ENCODE measurements around the gene DLX3.

DLX3 gene

GRCh38 chr17:49959183-49959935 lies 35.7 kb downstream of the DLX3 start:
- no peaks in the 10 kb centered on the region for H3K36me3 ChIP-seq
- no peak for DNase-seq
- H3K27ac ChIP-seq: no peak overlapping the region
- no peaks in the 10 kb centered on the region for H3K9me3 ChIP-seq (ENCODE audit: severe bottlenecking)
- no peak overlapping the region for H3K4me3 ChIP-seq (ENCODE audit: low read depth, low read length)
- H3K27me3 ChIP-seq (ENCODE audit: insufficient read depth, low read depth, severe bottlenecking): no peaks in the 10 kb centered on the region
- TF ChIP-seq, protein P1, sequence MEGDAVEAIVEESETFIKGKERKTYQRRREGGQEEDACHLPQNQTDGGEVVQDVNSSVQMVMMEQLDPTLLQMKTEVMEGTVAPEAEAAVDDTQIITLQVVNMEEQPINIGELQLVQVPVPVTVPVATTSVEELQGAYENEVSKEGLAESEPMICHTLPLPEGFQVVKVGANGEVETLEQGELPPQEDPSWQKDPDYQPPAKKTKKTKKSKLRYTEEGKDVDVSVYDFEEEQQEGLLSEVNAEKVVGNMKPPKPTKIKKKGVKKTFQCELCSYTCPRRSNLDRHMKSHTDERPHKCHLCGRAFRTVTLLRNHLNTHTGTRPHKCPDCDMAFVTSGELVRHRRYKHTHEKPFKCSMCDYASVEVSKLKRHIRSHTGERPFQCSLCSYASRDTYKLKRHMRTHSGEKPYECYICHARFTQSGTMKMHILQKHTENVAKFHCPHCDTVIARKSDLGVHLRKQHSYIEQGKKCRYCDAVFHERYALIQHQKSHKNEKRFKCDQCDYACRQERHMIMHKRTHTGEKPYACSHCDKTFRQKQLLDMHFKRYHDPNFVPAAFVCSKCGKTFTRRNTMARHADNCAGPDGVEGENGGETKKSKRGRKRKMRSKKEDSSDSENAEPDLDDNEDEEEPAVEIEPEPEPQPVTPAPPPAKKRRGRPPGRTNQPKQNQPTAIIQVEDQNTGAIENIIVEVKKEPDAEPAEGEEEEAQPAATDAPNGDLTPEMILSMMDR (IDR thresholded peaks at IDR 0.05; ENCODE audit: low read depth, low read length): no peak

GRCh38 chr17:49958723-49959122 lies 36.3 kb downstream of the DLX3 start:
- DNase-seq: no peak

GRCh38 chr17:49957350-49957749 lies 37.7 kb downstream of the DLX3 start:
- Histone ChIP-seq H3K27ac (no peak overlapping the region), H3K27me3 (ENCODE audit: insufficient read depth, low read depth, severe bottlenecking) (no peaks in the 10 kb centered on the region), H3K9me3 (ENCODE audit: severe bottlenecking) (no peaks in the 10 kb centered on the region), H3K36me3 (no peaks in the 10 kb centered on the region), H3K4me3 (ENCODE audit: low read depth, low read length) (no peak overlapping the region)
- TF ChIP-seq, protein P1 (IDR thresholded peaks at IDR 0.05; ENCODE audit: low read depth, low read length): no peak
- DNase-seq: no peak

More at GRCh38 chr17:49958723-49959122, 36.3 kb downstream of the DLX3 start:
- TF ChIP-seq, protein P1 (IDR thresholded peaks at IDR 0.05; ENCODE audit: low read depth, low read length): no peak
- no peaks in the 10 kb centered on the region for H3K27me3 ChIP-seq (ENCODE audit: insufficient read depth, low read depth, severe bottlenecking)
- H3K36me3 ChIP-seq: no peaks in the 10 kb centered on the region
- no peak overlapping the region for H3K27ac ChIP-seq
- H3K4me3 ChIP-seq (ENCODE audit: low read depth, low read length): no peak overlapping the region
- H3K9me3 ChIP-seq (ENCODE audit: severe bottlenecking): no peaks in the 10 kb centered on the region

GRCh38 chr17:49956780-49957179 lies 38.2 kb downstream of the DLX3 start:
- TF ChIP-seq, protein P1 (IDR thresholded peaks at IDR 0.05; ENCODE audit: low read depth, low read length): no peak
- DNase-seq: no peak
- Histone ChIP-seq H3K9me3 (ENCODE audit: severe bottlenecking) (no peaks in the 10 kb centered on the region), H3K36me3 (no peaks in the 10 kb centered on the region), H3K27ac (no peak overlapping the region), H3K27me3 (ENCODE audit: insufficient read depth, low read depth, severe bottlenecking) (no peaks in the 10 kb centered on the region), H3K4me3 (ENCODE audit: low read depth, low read length) (no peak overlapping the region)

DNA sequence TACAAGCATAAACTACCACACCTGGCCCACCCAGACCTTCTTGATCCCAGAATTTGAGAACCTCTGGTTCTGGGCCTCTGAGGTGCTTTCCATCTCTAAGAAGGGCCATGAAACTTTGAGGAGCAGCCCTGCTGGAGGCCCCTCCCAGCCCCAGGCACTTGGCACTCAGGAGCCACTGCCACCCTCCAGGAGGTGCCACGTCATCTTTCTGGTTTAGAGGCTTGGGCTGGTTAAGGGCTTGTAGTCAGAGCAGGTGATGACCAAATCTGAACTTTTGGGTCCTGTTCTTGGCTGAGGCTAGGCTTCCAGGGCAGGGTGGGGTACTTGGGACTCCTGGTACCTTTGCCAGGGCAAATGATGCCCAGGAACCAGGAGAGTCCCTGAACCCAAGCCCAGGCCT lies 39.9 kb downstream of the DLX3 start:
- no peak for DNase-seq
- no peak overlapping the region for H3K4me3 ChIP-seq (ENCODE audit: low read depth, low read length)
- no peak overlapping the region for H3K27ac ChIP-seq
- TF ChIP-seq, protein P1 (IDR thresholded peaks at IDR 0.05; ENCODE audit: low read depth, low read length): no peak
- no peaks in the 10 kb centered on the region for H3K9me3 ChIP-seq (ENCODE audit: severe bottlenecking)
- no peaks in the 10 kb centered on the region for H3K36me3 ChIP-seq
- no peaks in the 10 kb centered on the region for H3K27me3 ChIP-seq (ENCODE audit: insufficient read depth, low read depth, severe bottlenecking)
